K562 (cell line): Measurements from ENCODE around the gene TMEM181.

ENCODE experiments used
- BCLAF1 ChIP-seq, 2 experiments: fragments of 450-650 bp in 1 of 2; IDR thresholded peaks; 2 replicates each; pipeline ENCODE4 v1.6.1; 2011 to 2017; ENCODE audit warnings: low read depth in 2 of 2, antibody characterized with exemption in 1 of 2, borderline replicate concordance in 1 of 2, low read length in 1 of 2, mild to moderate bottlenecking in 1 of 2, mixed read lengths in 1 of 2; ENCODE audit not compliant: control insufficient read depth in 1 of 2
- BRCA1 ChIP-seq, 2 experiments: fragments of 450-650 bp in 1 of 2; sonication (generic) in 1 of 2; formaldehyde crosslinking in 1 of 2; IDR thresholded peaks; 2 replicates each; pipeline versions ENCODE4 v1.5.0 to v1.6.1; 2017 to 2020; ENCODE audit warnings: mild to moderate bottlenecking in 1 of 2, missing genetic modification reagents in 1 of 2
- CTCF ChIP-seq, 3 experiments: IDR thresholded peaks in 2 of 3; conservative IDR thresholded peaks in 1 of 3; 2 replicates each; pipeline ENCODE4 v1.5.1; 2011 to 2012; ENCODE audit warnings: low read length in 3 of 3, mild to moderate bottlenecking in 3 of 3, control low read depth in 2 of 3, improper control_type of control experiment in 1 of 3, inconsistent platforms in 1 of 3, low read depth in 1 of 3, mixed read lengths in 1 of 3, moderate library complexity in 1 of 3; ENCODE audit not compliant: insufficient read depth in 2 of 3
- HMG20B ChIP-seq: fragments of 250-450 bp; sonication (Bioruptor Pico); IDR thresholded peaks from 2 replicates; pipeline ENCODE4 v1.5.0; 2021; ENCODE audit warnings: mild to moderate bottlenecking
- NFXL1 ChIP-seq: fragments of 450-650 bp; formaldehyde crosslinking; IDR thresholded peaks from 2 replicates; pipeline ENCODE4 v1.4.0; 2021; ENCODE audit warnings: mild to moderate bottlenecking
- RAD51 ChIP-seq: fragments of 450-650 bp; IDR thresholded peaks from 2 replicates; pipeline ENCODE4 v1.7.1; 2016; ENCODE audit warnings: low read depth, mild to moderate bottlenecking, borderline replicate concordance
- ZNF609 ChIP-seq: sonication (generic); formaldehyde crosslinking; IDR thresholded peaks from 2 replicates; pipeline ENCODE4 v1.8.1; 2023; ENCODE audit warnings: missing genetic modification reagents, mild to moderate bottlenecking, borderline replicate concordance

GRCh38 chr6:158639056-158639455 lies 79.2 kb downstream of the TMEM181 start:
- no peak for TF ChIP-seq ZNF609 (CRISPR knock-in tag)
- TF ChIP-seq RAD51: no peak
- TF ChIP-seq HMG20B (CRISPR knock-in tag): no peak
- TF ChIP-seq BCLAF1 (IDR thresholded peaks at IDR 0.05; ENCODE audit: borderline replicate concordance in 1 of 2, control insufficient read depth in 1 of 2, low read depth in 2 of 2, low read length in 1 of 2): no peak
- TF ChIP-seq NFXL1: no peak
- no peak for TF ChIP-seq BRCA1 (IDR thresholded peaks at IDR 0.05)
- no peak for TF ChIP-seq BRCA1 (CRISPR knock-in tag; IDR thresholded peaks at IDR 0.05)
- TF ChIP-seq CTCF (IDR thresholded peaks at IDR 0.05 in 2 of 3, conservative IDR thresholded peaks at IDR 0.05 in 1 of 3; ENCODE audit: insufficient read depth in 2 of 3, low read depth in 1 of 3, low read length in 3 of 3): no peak
